RWPE1 (cell line): ENCODE data around the gene RNF135.
"Not testable (repeated sequence)": the region's sequence is repeated elsewhere in the genome, so short reads cannot be mapped to it uniquely, and the experiment has no call there.

ENCODE experiments used
- CTCF ChIA-PET: fragments of 350-600 bp; sonication (Branson Sonifier 250); formaldehyde crosslinking; extraction: SDS; loops from one replicate; lab custom pipeline; 2021; lab: Yijun Ruan, JAX
- POLR2A ChIA-PET: fragments of 400-600 bp; formaldehyde crosslinking; extraction: SDS; loops from one replicate; lab custom pipeline; 2020; ENCODE audit warnings: antibody characterized with exemption; ENCODE audit not compliant: low non-redundant PET; lab: Yijun Ruan, JAX
- DNase-seq: peaks from one replicate; pipeline ENCODE4 v3.0.0; 2012; ENCODE audit warnings: low spot score
- H3K27ac ChIP-seq: fragments of 450-650 bp; 2 replicates; pipeline ENCODE4 v1.5.1; 2017
- CTCF ChIP-seq: fragments of 450-650 bp; conservative IDR thresholded peaks from 2 replicates; pipeline ENCODE4 v1.5.1; 2017; ENCODE audit warnings: low read depth, mild to moderate bottlenecking

The RNF135 gene

GRCh38 chr17:30927756-30928155, 43.1 kb upstream of the RNF135 start:
- no peak for DNase-seq
- POLR2A ChIA-PET, result no interaction called here
- CTCF ChIA-PET, result interaction anchor here (0.5 kb wide), 1 partner anchor 307 kb away, joined by 3 read pairs; no protein-coding TSS in a partner anchor
- no peak overlapping the region for H3K27ac ChIP-seq
- no peak for TF ChIP-seq CTCF

- POLR2A ChIA-PET, result no interaction called here
- no peak overlapping the region for H3K27ac ChIP-seq
- CTCF ChIA-PET, result interaction anchor here (0.6 kb wide), 1 partner anchor 306 kb away, joined by 3 read pairs; no protein-coding TSS in a partner anchor
- TF ChIP-seq CTCF, result no peak
- no peak for DNase-seq
Measured at GRCh38 chr17:30928584-30928983, 42.3 kb upstream of the RNF135 start.

- no peak overlapping the region for H3K27ac ChIP-seq
- no peak for DNase-seq
- TF ChIP-seq CTCF, result no peak
- CTCF ChIA-PET, result interaction anchor here (0.6 kb wide), 3 partner anchors 77 to 305 kb away, joined by 3 read pairs; no protein-coding TSS in a partner anchor
- POLR2A ChIA-PET, result no interaction called here
Measured at GRCh38 chr17:30929081-30929633, 41.7 kb upstream of the RNF135 start.

GRCh38 chr17:30929861-30930260, 41.0 kb upstream of the RNF135 start:
- CTCF ChIA-PET, POLR2A ChIA-PET, H3K27ac ChIP-seq, DNase-seq: not testable (repeated sequence)

- no peak for TF ChIP-seq CTCF
- DNase-seq, result no peak
- H3K27ac ChIP-seq, result no peak overlapping the region
- ChIA-PET CTCF (interaction anchor here (0.5 kb wide), 1 partner anchor 13 kb away, joined by 3 read pairs; no protein-coding TSS in a partner anchor), POLR2A (no interaction called here)
Measured at GRCh38 chr17:30930495-30930894, 40.3 kb upstream of the RNF135 start.

- POLR2A ChIA-PET, H3K27ac ChIP-seq, DNase-seq: not testable (repeated sequence)
- CTCF ChIA-PET, result interaction anchor here (0.6 kb wide), 1 partner anchor 311 kb away, joined by 4 read pairs; no protein-coding TSS in a partner anchor
Measured at GRCh38 chr17:30931582-30931981, 39.3 kb upstream of the RNF135 start.

GRCh38 chr17:30933966-30934365, 36.9 kb upstream of the RNF135 start:
- POLR2A ChIA-PET, result no interaction called here
- H3K27ac ChIP-seq, result no peak overlapping the region
- no peak for DNase-seq
- CTCF ChIA-PET, result interaction anchor here (0.9 kb wide), 1 partner anchor 109 kb away, joined by 6 read pairs; no protein-coding TSS in a partner anchor
- no peak for TF ChIP-seq CTCF
